HCT116 (cell line): ENCODE data around the gene RBFOX2.

Experiments used
- CEBPB ChIP-seq: IDR thresholded peaks from 2 replicates; pipeline ENCODE4 v1.6.1; 2012; ENCODE audit warnings: low read depth
- EZH2 ChIP-seq: fragments of 200-600 bp; sonication (generic); IDR thresholded peaks from 2 replicates; pipeline ENCODE4 v1.6.1; 2017; ENCODE audit warnings: antibody characterized with exemption, mixed run types
- EZH2phosphoT487 ChIP-seq: fragments of 200-600 bp; IDR thresholded peaks from 2 replicates; pipeline ENCODE4 v1.6.1; 2018; ENCODE audit warnings: antibody characterized with exemption, borderline replicate concordance
- POLR2A ChIP-seq: IDR thresholded peaks from 2 replicates; pipeline ENCODE4 v1.7.0; 2011; ENCODE audit warnings: borderline replicate concordance; ENCODE audit not compliant: insufficient read depth, insufficient read length; ENCODE audit errors: extremely low read depth
- POLR2AphosphoS5 ChIP-seq: IDR thresholded peaks from 2 replicates; pipeline ENCODE4 v1.6.1; 2011; ENCODE audit warnings: mild to moderate bottlenecking, low read depth, low read length, moderate library complexity
- SIN3A ChIP-seq: IDR thresholded peaks from 2 replicates; pipeline ENCODE4 v1.6.1; 2012; ENCODE audit warnings: low read depth
- SRF ChIP-seq: IDR thresholded peaks from 2 replicates; pipeline ENCODE4 v1.6.1; 2012; ENCODE audit warnings: low read depth
- TCF7L2 ChIP-seq: IDR thresholded peaks from 2 replicates; pipeline ENCODE4 v1.7.0; 2011; ENCODE audit warnings: borderline replicate concordance, inconsistent platforms; ENCODE audit not compliant: insufficient read depth, insufficient read length; ENCODE audit errors: extremely low read depth
- YY1 ChIP-seq: IDR thresholded peaks from 2 replicates; pipeline ENCODE4 v1.6.1; 2011; ENCODE audit warnings: low read length, low read depth, moderate library complexity, mild to moderate bottlenecking; ENCODE audit not compliant: insufficient replicate concordance; ENCODE audit errors: extremely low read depth
- TF ChIP-seq, protein P1 (sequence below), 3 experiments: fragments of 200-600 bp in 1 of 3; sonication (generic) in 1 of 3; IDR thresholded peaks in 2 of 3; conservative IDR thresholded peaks in 1 of 3; 2 replicates each; pipeline ENCODE4 v1.5.1; 2012 to 2017; ENCODE audit warnings: low read depth in 2 of 3, low read length in 2 of 3, antibody characterized with exemption in 1 of 3, borderline replicate concordance in 1 of 3, control low read depth in 1 of 3, mild to moderate bottlenecking in 1 of 3, mixed read lengths in 1 of 3, mixed run types in 1 of 3, moderate library complexity in 1 of 3; ENCODE audit not compliant: insufficient read depth in 1 of 3
- TF ChIP-seq, protein P2 (sequence below): IDR thresholded peaks from 2 replicates; pipeline ENCODE4 v1.6.1; 2012; ENCODE audit warnings: low read depth
- TF ChIP-seq, protein P3 (sequence below): IDR thresholded peaks from 2 replicates; pipeline ENCODE4 v1.6.1; 2012

DNA sequence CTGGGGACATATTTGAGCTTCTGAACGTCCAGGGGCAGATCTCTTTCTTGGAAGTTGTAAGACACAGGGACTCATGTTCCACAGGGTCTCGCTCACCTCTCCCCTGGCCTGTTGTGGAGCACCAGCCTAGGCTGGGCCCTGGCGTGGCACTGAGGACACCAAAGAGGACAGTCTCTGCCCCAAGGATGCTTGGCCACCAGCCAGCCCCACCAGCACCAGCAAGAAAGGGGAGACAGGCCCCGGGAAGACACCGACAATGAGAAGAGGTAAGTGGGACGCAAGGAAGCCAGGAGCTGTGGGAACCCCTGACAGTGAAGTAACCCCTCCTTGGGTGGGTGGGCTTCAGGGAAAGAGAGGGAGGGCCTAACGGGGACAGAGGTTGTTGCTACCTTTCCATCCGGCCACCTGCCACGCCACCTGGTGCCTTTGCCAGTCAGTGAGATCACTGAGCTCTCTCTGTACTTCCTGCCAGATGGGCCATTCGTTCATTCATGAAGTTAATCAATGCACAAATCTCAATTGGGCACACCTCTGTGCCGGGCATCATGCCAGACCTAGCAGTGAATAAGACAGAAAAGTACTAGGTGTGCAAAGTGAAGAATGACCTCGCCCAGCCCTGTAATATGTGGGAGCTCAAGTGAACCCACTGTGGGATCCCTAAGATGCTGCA lies 299.9 kb downstream of the RBFOX2 start:
- TF ChIP-seq, protein P1, sequence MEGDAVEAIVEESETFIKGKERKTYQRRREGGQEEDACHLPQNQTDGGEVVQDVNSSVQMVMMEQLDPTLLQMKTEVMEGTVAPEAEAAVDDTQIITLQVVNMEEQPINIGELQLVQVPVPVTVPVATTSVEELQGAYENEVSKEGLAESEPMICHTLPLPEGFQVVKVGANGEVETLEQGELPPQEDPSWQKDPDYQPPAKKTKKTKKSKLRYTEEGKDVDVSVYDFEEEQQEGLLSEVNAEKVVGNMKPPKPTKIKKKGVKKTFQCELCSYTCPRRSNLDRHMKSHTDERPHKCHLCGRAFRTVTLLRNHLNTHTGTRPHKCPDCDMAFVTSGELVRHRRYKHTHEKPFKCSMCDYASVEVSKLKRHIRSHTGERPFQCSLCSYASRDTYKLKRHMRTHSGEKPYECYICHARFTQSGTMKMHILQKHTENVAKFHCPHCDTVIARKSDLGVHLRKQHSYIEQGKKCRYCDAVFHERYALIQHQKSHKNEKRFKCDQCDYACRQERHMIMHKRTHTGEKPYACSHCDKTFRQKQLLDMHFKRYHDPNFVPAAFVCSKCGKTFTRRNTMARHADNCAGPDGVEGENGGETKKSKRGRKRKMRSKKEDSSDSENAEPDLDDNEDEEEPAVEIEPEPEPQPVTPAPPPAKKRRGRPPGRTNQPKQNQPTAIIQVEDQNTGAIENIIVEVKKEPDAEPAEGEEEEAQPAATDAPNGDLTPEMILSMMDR (IDR thresholded peaks at IDR 0.05 in 2 of 3, conservative IDR thresholded peaks at IDR 0.05 in 1 of 3; ENCODE audit: borderline replicate concordance in 1 of 3, insufficient read depth in 1 of 3, low read depth in 2 of 3, low read length in 2 of 3) = no peak
- TF ChIP-seq, protein P2, sequence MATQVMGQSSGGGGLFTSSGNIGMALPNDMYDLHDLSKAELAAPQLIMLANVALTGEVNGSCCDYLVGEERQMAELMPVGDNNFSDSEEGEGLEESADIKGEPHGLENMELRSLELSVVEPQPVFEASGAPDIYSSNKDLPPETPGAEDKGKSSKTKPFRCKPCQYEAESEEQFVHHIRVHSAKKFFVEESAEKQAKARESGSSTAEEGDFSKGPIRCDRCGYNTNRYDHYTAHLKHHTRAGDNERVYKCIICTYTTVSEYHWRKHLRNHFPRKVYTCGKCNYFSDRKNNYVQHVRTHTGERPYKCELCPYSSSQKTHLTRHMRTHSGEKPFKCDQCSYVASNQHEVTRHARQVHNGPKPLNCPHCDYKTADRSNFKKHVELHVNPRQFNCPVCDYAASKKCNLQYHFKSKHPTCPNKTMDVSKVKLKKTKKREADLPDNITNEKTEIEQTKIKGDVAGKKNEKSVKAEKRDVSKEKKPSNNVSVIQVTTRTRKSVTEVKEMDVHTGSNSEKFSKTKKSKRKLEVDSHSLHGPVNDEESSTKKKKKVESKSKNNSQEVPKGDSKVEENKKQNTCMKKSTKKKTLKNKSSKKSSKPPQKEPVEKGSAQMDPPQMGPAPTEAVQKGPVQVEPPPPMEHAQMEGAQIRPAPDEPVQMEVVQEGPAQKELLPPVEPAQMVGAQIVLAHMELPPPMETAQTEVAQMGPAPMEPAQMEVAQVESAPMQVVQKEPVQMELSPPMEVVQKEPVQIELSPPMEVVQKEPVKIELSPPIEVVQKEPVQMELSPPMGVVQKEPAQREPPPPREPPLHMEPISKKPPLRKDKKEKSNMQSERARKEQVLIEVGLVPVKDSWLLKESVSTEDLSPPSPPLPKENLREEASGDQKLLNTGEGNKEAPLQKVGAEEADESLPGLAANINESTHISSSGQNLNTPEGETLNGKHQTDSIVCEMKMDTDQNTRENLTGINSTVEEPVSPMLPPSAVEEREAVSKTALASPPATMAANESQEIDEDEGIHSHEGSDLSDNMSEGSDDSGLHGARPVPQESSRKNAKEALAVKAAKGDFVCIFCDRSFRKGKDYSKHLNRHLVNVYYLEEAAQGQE = no peak
- TF ChIP-seq POLR2A (no peak), TCF7L2 (no peak), POLR2AphosphoS5 (no peak), SIN3A (no peak), SRF (no peak), EZH2 (no peak), CEBPB (no peak), EZH2phosphoT487 (no peak), YY1 (no peak)
- TF ChIP-seq, protein P3, sequence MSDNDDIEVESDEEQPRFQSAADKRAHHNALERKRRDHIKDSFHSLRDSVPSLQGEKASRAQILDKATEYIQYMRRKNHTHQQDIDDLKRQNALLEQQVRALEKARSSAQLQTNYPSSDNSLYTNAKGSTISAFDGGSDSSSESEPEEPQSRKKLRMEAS = no peak
